GM12801 (cell line): ENCODE measurements around the gene MRPS35.

Source experiments
- TF ChIP-seq, protein P1 (sequence below): IDR thresholded peaks from one replicate; pipeline ENCODE4 v1.5.1; 2011; ENCODE audit warnings: control low read depth; ENCODE audit not compliant: insufficient read length; ENCODE audit errors: extremely low read depth

The MRPS35 gene

DNA sequence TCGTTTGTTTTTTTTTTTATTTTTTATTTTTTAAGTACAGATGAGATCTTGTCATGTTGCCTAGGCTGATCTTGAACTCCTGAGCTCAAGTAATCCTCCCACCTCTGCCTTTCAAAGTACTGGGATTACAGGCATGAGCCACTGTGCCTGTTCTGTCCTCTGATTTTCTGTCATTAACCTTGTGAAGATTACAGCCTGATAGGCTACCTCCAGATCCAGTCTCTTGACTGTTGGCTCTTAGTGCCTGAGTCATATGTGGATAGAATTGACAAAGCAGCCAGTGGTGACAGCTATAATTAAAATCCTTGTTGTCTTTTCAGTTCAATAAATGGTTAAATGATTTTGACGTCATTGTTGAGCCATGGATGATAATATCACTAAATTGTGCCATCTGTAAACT is 35.6 kb upstream of the MRPS35 start:
- TF ChIP-seq, protein P1, sequence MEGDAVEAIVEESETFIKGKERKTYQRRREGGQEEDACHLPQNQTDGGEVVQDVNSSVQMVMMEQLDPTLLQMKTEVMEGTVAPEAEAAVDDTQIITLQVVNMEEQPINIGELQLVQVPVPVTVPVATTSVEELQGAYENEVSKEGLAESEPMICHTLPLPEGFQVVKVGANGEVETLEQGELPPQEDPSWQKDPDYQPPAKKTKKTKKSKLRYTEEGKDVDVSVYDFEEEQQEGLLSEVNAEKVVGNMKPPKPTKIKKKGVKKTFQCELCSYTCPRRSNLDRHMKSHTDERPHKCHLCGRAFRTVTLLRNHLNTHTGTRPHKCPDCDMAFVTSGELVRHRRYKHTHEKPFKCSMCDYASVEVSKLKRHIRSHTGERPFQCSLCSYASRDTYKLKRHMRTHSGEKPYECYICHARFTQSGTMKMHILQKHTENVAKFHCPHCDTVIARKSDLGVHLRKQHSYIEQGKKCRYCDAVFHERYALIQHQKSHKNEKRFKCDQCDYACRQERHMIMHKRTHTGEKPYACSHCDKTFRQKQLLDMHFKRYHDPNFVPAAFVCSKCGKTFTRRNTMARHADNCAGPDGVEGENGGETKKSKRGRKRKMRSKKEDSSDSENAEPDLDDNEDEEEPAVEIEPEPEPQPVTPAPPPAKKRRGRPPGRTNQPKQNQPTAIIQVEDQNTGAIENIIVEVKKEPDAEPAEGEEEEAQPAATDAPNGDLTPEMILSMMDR: no peak

DNA sequence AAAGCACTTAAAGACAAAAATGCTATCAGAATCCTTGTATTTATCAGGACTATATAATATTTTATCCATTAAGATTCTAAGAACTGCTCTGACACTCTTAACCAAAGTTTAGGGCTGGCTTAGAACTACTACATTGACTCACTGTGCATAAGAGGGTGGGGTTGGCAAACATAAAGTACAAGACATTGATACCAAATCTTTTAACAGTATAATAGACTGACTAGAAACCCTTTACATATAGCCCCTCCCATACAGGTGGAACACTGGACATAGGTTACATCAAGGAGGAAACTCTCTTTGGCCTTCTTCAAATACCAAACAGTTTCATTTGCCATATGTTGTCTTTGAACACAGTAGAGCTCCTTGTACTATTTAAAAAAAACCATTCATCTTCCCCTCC is 30.0 kb upstream of the MRPS35 start:
- TF ChIP-seq, protein P1: no peak

DNA sequence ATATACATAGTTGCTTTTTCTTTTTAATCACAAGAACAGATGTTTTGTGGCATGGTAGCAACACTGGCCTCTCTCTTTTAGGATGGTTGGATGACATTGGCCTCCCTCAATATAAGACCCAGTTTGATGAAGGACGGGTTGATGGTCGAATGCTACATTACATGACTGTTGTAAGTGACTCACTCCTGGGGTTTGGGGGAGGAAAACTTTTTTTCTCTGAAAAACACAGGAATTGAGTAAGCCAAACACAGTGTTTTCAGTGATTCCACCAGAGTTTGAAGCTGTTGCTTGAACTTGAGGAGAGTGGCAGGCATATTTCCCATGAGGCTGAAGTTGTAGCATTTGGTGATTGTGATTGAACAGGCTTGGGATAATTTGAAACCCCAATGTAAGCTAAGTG is 28.1 kb upstream of the MRPS35 start:
- TF ChIP-seq, protein P1: no peak

DNA sequence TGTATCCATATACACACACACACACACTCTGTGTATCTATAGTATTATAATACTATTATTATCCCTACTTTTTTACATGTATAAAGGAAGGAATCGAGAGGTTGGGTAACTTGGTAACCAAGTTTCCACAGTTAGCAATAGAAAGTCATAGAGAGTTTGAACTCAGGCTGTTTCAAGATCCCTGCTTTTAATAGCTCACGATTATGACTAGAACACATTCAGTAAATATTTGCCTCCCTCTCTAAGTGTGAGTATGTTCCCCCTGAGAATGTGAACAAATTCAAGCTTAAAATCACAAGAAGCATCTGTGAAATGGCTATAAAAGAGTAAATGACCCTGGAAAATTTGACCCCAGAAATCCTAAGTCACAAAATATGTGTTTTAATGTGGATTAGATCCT is 25.4 kb upstream of the MRPS35 start:
- TF ChIP-seq, protein P1: no peak

DNA sequence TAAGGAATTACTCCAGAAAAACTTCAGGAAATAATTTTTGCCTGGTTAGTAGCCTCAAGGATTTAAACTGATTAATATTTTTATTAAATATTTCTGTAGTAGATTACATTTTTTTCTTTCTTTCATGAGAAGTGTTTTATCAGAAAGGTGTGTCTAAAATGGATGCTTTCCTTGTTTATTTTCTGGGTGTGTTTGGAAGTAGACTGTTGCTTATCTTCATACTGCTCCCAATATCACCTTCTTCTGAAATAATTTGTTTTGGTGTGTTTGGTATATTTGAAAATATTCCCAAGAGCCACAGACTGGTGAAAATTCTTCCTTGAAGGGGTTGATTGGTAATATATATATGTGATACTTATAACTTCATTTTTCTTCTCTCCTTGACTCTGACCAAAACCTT is 24.5 kb upstream of the MRPS35 start:
- TF ChIP-seq, protein P1: no peak

DNA sequence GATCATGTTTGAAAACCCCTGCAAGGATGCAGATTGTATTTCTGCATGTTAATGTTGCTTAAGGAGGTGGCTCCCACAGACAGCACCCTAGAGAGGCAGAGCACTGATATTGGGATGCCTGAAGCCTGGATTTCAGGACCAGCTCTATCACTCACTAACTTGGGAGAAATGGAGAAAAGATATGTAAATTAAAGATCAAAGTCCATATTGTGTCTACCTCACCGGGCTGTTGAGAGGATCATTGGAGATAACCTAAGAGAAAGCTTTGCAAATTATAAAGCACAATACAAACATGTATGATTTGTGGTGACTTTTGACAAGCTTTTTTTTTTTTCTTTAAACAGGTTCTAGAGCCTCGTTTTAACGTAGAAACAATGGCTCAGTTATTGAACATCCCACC is 22.0 kb upstream of the MRPS35 start:
- TF ChIP-seq, protein P1: no peak

DNA sequence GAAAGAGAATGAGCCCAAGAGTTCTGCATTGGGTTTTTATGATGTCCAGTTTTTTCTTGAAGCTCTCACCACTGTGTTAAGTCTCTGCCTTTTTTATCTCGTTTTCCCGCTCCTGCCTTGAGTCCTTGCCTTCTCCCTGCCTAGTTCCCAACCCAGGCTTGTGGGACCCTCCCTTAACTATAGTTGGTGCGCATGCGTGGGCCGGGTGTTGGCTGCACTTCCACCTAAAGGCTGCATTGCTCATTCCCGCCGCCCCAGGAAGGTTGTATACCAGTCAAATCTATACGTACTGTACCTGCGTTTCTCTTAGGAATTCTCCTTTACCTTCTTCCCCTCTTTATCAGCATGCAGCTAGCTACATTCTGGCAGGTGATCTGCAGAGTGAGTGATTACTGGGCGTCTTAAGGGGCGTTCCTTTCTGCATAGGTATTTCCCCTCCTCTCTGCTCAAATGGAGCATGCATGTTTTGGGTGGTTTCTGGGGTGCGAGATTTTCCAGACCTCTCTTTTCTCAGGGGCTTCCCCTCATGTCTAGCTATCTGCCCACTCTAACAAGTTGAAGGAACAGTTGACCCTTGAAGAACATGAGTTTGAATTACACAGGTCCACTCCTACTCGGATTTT is 21.0 kb upstream of the MRPS35 start:
- TF ChIP-seq, protein P1: no peak
